ENCODE data around the gene DSN1.

GRCh38 chr20:36791862-36792261 is 18.3 kb upstream of the DSN1 start:
- TF ChIP-seq, protein P1, sequence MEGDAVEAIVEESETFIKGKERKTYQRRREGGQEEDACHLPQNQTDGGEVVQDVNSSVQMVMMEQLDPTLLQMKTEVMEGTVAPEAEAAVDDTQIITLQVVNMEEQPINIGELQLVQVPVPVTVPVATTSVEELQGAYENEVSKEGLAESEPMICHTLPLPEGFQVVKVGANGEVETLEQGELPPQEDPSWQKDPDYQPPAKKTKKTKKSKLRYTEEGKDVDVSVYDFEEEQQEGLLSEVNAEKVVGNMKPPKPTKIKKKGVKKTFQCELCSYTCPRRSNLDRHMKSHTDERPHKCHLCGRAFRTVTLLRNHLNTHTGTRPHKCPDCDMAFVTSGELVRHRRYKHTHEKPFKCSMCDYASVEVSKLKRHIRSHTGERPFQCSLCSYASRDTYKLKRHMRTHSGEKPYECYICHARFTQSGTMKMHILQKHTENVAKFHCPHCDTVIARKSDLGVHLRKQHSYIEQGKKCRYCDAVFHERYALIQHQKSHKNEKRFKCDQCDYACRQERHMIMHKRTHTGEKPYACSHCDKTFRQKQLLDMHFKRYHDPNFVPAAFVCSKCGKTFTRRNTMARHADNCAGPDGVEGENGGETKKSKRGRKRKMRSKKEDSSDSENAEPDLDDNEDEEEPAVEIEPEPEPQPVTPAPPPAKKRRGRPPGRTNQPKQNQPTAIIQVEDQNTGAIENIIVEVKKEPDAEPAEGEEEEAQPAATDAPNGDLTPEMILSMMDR (IDR thresholded peaks at IDR 0.05) = no peak
- TF ChIP-seq POLR2A (IDR thresholded peaks at IDR 0.05) = no peak
- no peak for TF ChIP-seq POLR2AphosphoS5 (IDR thresholded peaks at IDR 0.05)
- no peak for TF ChIP-seq EP300 (IDR thresholded peaks at IDR 0.05)
